Neuronal stem cell (in vitro differentiated cells): ENCODE results near the gene CDCA7L.

ENCODE experiments used
- DNase-seq: peaks from one replicate; pipeline ENCODE4 v3.0.0-alpha.2; 2013; ENCODE audit warnings: low spot score
- H2AFZ ChIP-seq: one replicate; pipeline ENCODE4 v1.6.1; 2013; ENCODE audit warnings: mild to moderate bottlenecking, low read length, inconsistent platforms
- H2AK5ac ChIP-seq: 2 replicates; pipeline ENCODE4 v1.6.1; 2013; ENCODE audit warnings: low read depth, mild to moderate bottlenecking, inconsistent platforms, low read length, moderate library complexity, mixed read lengths
- H2BK120ac ChIP-seq: 2 replicates; pipeline ENCODE4 v1.6.1; 2013; ENCODE audit warnings: low read depth, mild to moderate bottlenecking, inconsistent platforms, low read length, moderate library complexity, mixed read lengths
- H2BK12ac ChIP-seq: one replicate; pipeline ENCODE4 v1.6.1; 2013; ENCODE audit warnings: low read length, inconsistent platforms
- H2BK15ac ChIP-seq: 2 replicates; pipeline ENCODE4 v1.6.1; 2013; ENCODE audit warnings: mild to moderate bottlenecking, low read length, inconsistent platforms, mixed read lengths
- H2BK5ac ChIP-seq: one replicate; pipeline ENCODE4 v1.6.1; 2013; ENCODE audit warnings: inconsistent platforms, mild to moderate bottlenecking, low read length, moderate library complexity
- H3K14ac ChIP-seq: one replicate; pipeline ENCODE4 v1.6.1; 2013; ENCODE audit warnings: low read length, inconsistent platforms
- H3K18ac ChIP-seq: 2 replicates; pipeline ENCODE4 v1.6.1; 2013; ENCODE audit warnings: low read length, inconsistent platforms
- H3K23ac ChIP-seq: 2 replicates; pipeline ENCODE4 v1.6.1; 2013; ENCODE audit warnings: low read depth, mild to moderate bottlenecking, mixed read lengths, low read length, inconsistent platforms; ENCODE audit not compliant: poor library complexity
- H3K27ac ChIP-seq: replicated peaks from 3 replicates; pipeline ENCODE4 v1.5.1; 2013; ENCODE audit warnings: low read length, inconsistent platforms
- H3K27me3 ChIP-seq, 3 experiments: 2 replicates each; pipeline ENCODE4 v1.6.1; 2013; ENCODE audit warnings: low read length in 3 of 3, mild to moderate bottlenecking in 2 of 3, inconsistent platforms in 1 of 3, low read depth in 1 of 3, mixed read lengths in 1 of 3, moderate library complexity in 1 of 3; ENCODE audit not compliant: control insufficient read depth in 3 of 3, insufficient read depth in 3 of 3
- H3K36me3 ChIP-seq, 2 donors: replicated peaks in 1 of 2; 2 replicates each; pipeline ENCODE4 v1.6.1; 2013; ENCODE audit warnings: low read length in 2 of 2; ENCODE audit not compliant: control insufficient read depth in 2 of 2, insufficient read depth in 2 of 2
- H3K4ac ChIP-seq: 2 replicates; pipeline ENCODE4 v1.6.1; 2013; ENCODE audit warnings: inconsistent platforms, mild to moderate bottlenecking, low read length, moderate library complexity
- H3K4me1 ChIP-seq, 2 donors: 1 replicate in 1 of 2; 2 replicates in 1 of 2; pipeline ENCODE4 v1.6.1; 2013; ENCODE audit warnings: low read length in 2 of 2, low read depth in 1 of 2; ENCODE audit not compliant: control insufficient read depth in 2 of 2, insufficient read depth in 1 of 2
- H3K4me2 ChIP-seq: one replicate; pipeline ENCODE4 v1.6.1; 2013; ENCODE audit warnings: mild to moderate bottlenecking, low read length, inconsistent platforms; ENCODE audit not compliant: insufficient read depth, poor library complexity, severe bottlenecking
- H3K4me3 ChIP-seq, 2 donors: 2 replicates each; pipeline ENCODE4 v1.5.1; 2013; ENCODE audit warnings: low read length in 2 of 2, mild to moderate bottlenecking in 2 of 2, inconsistent platforms in 1 of 2, moderate library complexity in 1 of 2
- H3K79me1 ChIP-seq: one replicate; pipeline ENCODE4 v1.6.1; 2013; ENCODE audit warnings: low read depth, mild to moderate bottlenecking, inconsistent platforms, low read length, moderate library complexity
- H3K9ac ChIP-seq: one replicate; pipeline ENCODE4 v1.6.1; 2013; ENCODE audit warnings: mild to moderate bottlenecking, low read depth, low read length, inconsistent platforms; ENCODE audit not compliant: poor library complexity
- H3K9me3 ChIP-seq, 2 donors: replicated peaks in 1 of 2; 2 replicates each; pipeline versions ENCODE3 to v1.6.1; 2013; ENCODE audit warnings: low read length in 2 of 2, mild to moderate bottlenecking in 2 of 2, inconsistent platforms in 1 of 2, low read depth in 1 of 2, mixed read lengths in 1 of 2, moderate library complexity in 1 of 2; ENCODE audit not compliant: control insufficient read depth in 2 of 2, insufficient read depth in 1 of 2
- H4K8ac ChIP-seq: one replicate; pipeline ENCODE4 v1.6.1; 2013; ENCODE audit warnings: low read depth, mild to moderate bottlenecking, inconsistent platforms, low read length, moderate library complexity
- H4K91ac ChIP-seq: one replicate; pipeline ENCODE4 v1.6.1; 2013; ENCODE audit warnings: low read length, low read depth, mild to moderate bottlenecking, inconsistent platforms; ENCODE audit not compliant: poor library complexity
- WGBS, 2 donors: extraction: QIAGEN DNeasy Blood & Tissue Kit; methylation state at CpG; one replicate each; pipeline ENCODE4 v1.1.7; 2013; ENCODE audit warnings: missing lambda C conversion rate in 2 of 2, mixed read lengths in 1 of 2; ENCODE audit not compliant: insufficient read length in 2 of 2, insufficient replicate concordance in 1 of 2; ENCODE audit errors: extremely low coverage in 2 of 2; 5-methylcytosine and 5-hydroxymethylcytosine counted together

The CDCA7L gene

GRCh38 chr7:21908746-21909145 is 37.0 kb downstream of the CDCA7L start:
- H3K27me3 ChIP-seq: no peaks in the 10 kb centered on the region
- no peak overlapping the region for H2BK5ac ChIP-seq
- H2BK15ac ChIP-seq: no peak overlapping the region
- no peak overlapping the region for H3K4ac ChIP-seq
- H2AFZ ChIP-seq: no peak overlapping the region
- no peak overlapping the region for H3K18ac ChIP-seq
- no peak overlapping the region for H2BK12ac ChIP-seq
- H3K27ac ChIP-seq: no peak overlapping the region
- no peak for DNase-seq
- H3K79me1 ChIP-seq: peaks cover 2% of the 10 kb centered on the region
- no peak overlapping the region for H4K8ac ChIP-seq
- H3K4me3 ChIP-seq: no peak overlapping the region
- H3K23ac ChIP-seq: no peak overlapping the region
- WGBS, 2 donors: no CpG with 5 or more reads among the region's 5 CpGs
- no peak overlapping the region for H3K14ac ChIP-seq
- peaks cover 0 to 2% of the 10 kb centered on the region in 2 donors for H3K9me3 ChIP-seq
- peaks cover 15 to 68% of the 10 kb centered on the region in 2 donors for H3K36me3 ChIP-seq
- H2AK5ac ChIP-seq: no peak overlapping the region
- H2BK120ac ChIP-seq: no peak overlapping the region
- no peak overlapping the region for H3K4me2 ChIP-seq
- H3K9ac ChIP-seq: no peak overlapping the region
- no peak overlapping the region for H4K91ac ChIP-seq
- no peaks in the 10 kb centered on the region for H3K4me1 ChIP-seq

GRCh38 chr7:21903020-21903786 is 42.5 kb downstream of the CDCA7L start:
- no CpG with 5 or more reads among the region's 14 CpGs for WGBS, 2 donors

GRCh38 chr7:21902240-21902639 is 43.5 kb downstream of the CDCA7L start:
- Histone ChIP-seq H2AFZ (no peak overlapping the region), H2BK120ac (no peak overlapping the region), H3K27me3 (no peaks in the 10 kb centered on the region), H3K36me3 (peaks cover 24 to 75% of the 10 kb centered on the region in 2 donors), H3K4ac (no peak overlapping the region), H2BK5ac (no peak overlapping the region), H4K8ac (no peak overlapping the region), H4K91ac (no peak overlapping the region), H3K18ac (no peak overlapping the region), H3K4me1 (no peaks in the 10 kb centered on the region), H3K9me3 (peaks cover 0 to 2% of the 10 kb centered on the region in 2 donors), H3K9ac (no peak overlapping the region), H3K27ac (no peak overlapping the region), H3K4me2 (no peak overlapping the region), H3K4me3 (no peak overlapping the region), H3K23ac (no peak overlapping the region), H2BK12ac (no peak overlapping the region), H2BK15ac (no peak overlapping the region), H3K79me1 (peaks cover 2% of the 10 kb centered on the region), H2AK5ac (no peak overlapping the region), H3K14ac (no peak overlapping the region)
- WGBS, 2 donors: no CpG with 5 or more reads among the region's 5 CpGs
- DNase-seq: no peak

More at GRCh38 chr7:21903020-21903786, 42.5 kb downstream of the CDCA7L start:
- Histone ChIP-seq H2BK12ac (no peak overlapping the region), H3K4ac (no peak overlapping the region), H3K27ac (no peak overlapping the region), H3K79me1 (peaks cover 2% of the 10 kb centered on the region), H2BK5ac (no peak overlapping the region), H3K27me3 (no peaks in the 10 kb centered on the region), H3K9me3 (peaks cover 0 to 2% of the 10 kb centered on the region in 2 donors), H2AK5ac (no peak overlapping the region), H3K9ac (no peak overlapping the region), H4K8ac (no peak overlapping the region), H3K36me3 (peaks cover 26 to 85% of the 10 kb centered on the region in 2 donors), H3K4me1 (no peaks in the 10 kb centered on the region), H2BK120ac (no peak overlapping the region), H3K14ac (no peak overlapping the region), H3K4me2 (no peak overlapping the region), H2AFZ (no peak overlapping the region), H2BK15ac (no peak overlapping the region), H3K23ac (no peak overlapping the region), H3K18ac (no peak overlapping the region), H4K91ac (no peak overlapping the region), H3K4me3 (no peak overlapping the region)
- no peak for DNase-seq

- Histone ChIP-seq H3K18ac (no peak overlapping the region), H3K4me2 (no peak overlapping the region), H3K4ac (no peak overlapping the region), H3K4me1 (no peaks in the 10 kb centered on the region), H4K8ac (no peak overlapping the region), H3K36me3 (peaks cover 15 to 39% of the 10 kb centered on the region in 2 donors), H3K79me1 (no peaks in the 10 kb centered on the region), H2BK15ac (no peak overlapping the region), H3K4me3 (no peak overlapping the region), H2BK5ac (no peak overlapping the region), H2AFZ (no peak overlapping the region), H3K9me3 (no peaks in the 10 kb centered on the region), H2BK120ac (no peak overlapping the region), H3K9ac (no peak overlapping the region), H3K14ac (no peak overlapping the region), H3K27ac (no peak overlapping the region), H2BK12ac (no peak overlapping the region), H4K91ac (no peak overlapping the region), H3K27me3 (no peaks in the 10 kb centered on the region), H3K23ac (no peak overlapping the region), H2AK5ac (no peak overlapping the region)
- no peak for DNase-seq
- WGBS, 2 donors: no CpG with 5 or more reads among the region's 17 CpGs
Measured at GRCh38 chr7:21898265-21898930, 47.3 kb downstream of the CDCA7L start.
